Heart left ventricle (tissue), 16 donors: ENCODE results near the gene CTDP1. TPM values are rescaled to one million over a fixed set of nuclear protein-coding genes. Genes with fewer than 3 reads are reported as not detected.

ENCODE experiments used
- ATAC-seq, 4 donors: fragments of 200-7000 bp; cut with Tn5 transposase; one replicate each; pipeline ENCODE4 v1.9.1; 2020 to 2022; ENCODE audit warnings: moderate library complexity in 4 of 4, mild to moderate bottlenecking in 3 of 4, moderate number of reproducible peaks in 1 of 4
- DNase-seq, 5 donors: peaks; one replicate each; pipeline ENCODE4 v3.0.0-alpha.2; 2020
- H3K27ac ChIP-seq, 12 donors: fragments of 200-600 bp; sonication (generic) in 4 of 12; one replicate each; pipeline versions ENCODE4 v1.5.0 to v1.8.0; 2016 to 2022; ENCODE audit warnings: mild to moderate bottlenecking in 2 of 12
- H3K27me3 ChIP-seq, 9 donors: fragments of 200-600 bp; sonication (generic) in 2 of 9; one replicate each; pipeline versions ENCODE4 v1.5.1 to v1.8.0; 2016 to 2022; ENCODE audit warnings: mild to moderate bottlenecking in 3 of 9
- H3K36me3 ChIP-seq, 9 donors: fragments of 200-600 bp; sonication (generic) in 2 of 9; one replicate each; pipeline versions ENCODE4 v1.5.0 to v1.8.0; 2018 to 2022; ENCODE audit warnings: mild to moderate bottlenecking in 2 of 9
- H3K4me1 ChIP-seq, 12 donors: fragments of 200-600 bp; sonication (generic) in 4 of 12; one replicate each; pipeline versions ENCODE4 v1.5.0 to v1.8.0; 2016 to 2022; ENCODE audit warnings: mild to moderate bottlenecking in 3 of 12
- H3K4me3 ChIP-seq, 12 donors: fragments of 200-600 bp; sonication (generic) in 4 of 12; one replicate each; pipeline versions ENCODE4 v1.5.0 to v1.8.0; 2017 to 2022; ENCODE audit warnings: mild to moderate bottlenecking in 9 of 12, moderate library complexity in 4 of 12
- H3K9me3 ChIP-seq, 12 donors: fragments of 200-600 bp; sonication (generic) in 4 of 12; one replicate each; pipeline versions ENCODE4 v1.5.0 to v1.8.0; 2016 to 2022; ENCODE audit warnings: mild to moderate bottlenecking in 1 of 12
- CTCF ChIP-seq, 12 donors: fragments of 200-600 bp; sonication (generic) in 4 of 12; IDR thresholded peaks; one replicate each; pipeline versions ENCODE4 v1.5.0 to v1.8.0; 2018 to 2022; ENCODE audit warnings: antibody characterized with exemption in 12 of 12, mild to moderate bottlenecking in 5 of 12
- POLR2A ChIP-seq, 2 donors: fragments of 450-650 bp; IDR thresholded peaks; one replicate each; pipeline ENCODE4 v1.6.1; 2017; ENCODE audit warnings: antibody characterized with exemption in 2 of 2, mild to moderate bottlenecking in 2 of 2, moderate library complexity in 2 of 2
- WGBS, 4 donors: extraction: QIAGEN DNeasy Blood & Tissue Kit in 2 of 4; methylation state at CpG; one replicate each; pipeline versions ENCODE4 v1.1.5 to v1.1.7; 2013 to 2018; 5-methylcytosine and 5-hydroxymethylcytosine counted together
- intact Hi-C, 10 donors: fragments of 100-400 bp; cut with DNase I; formaldehyde crosslinking; loops; one replicate each; pipeline versions ENCODE4 v1.11.1 to v1.14.2; 2022
- polyA plus RNA-seq, 2 donors: library from polyadenylated mRNA; stranded (reverse); fragments of 200-250 nt; gene quantifications; one replicate each; pipeline ENCODE4 v1.2.3, GENCODE V29; 2013
- total RNA-seq, 9 donors: library from RNA; depleted of rRNA in 2 of 9; stranded (reverse); fragments of >200 nt in 2 of 9; fragmentation: NEBNext Ultra II Directional in 3 of 9; extraction: Animal tissue kit (Norgen Biotek cat#: 25700) in 3 of 9; gene quantifications; one replicate each; pipeline versions ENCODE4 v1.1.0 to v1.2.4, GENCODE V29; 2016 to 2023
- donor health status: ischemic (EF 13 %, LVEDD 7.1; RV severe dilation, severe dysfunction).
- donor health status: healthy with polysubstance abuse.
- donor health status: DM: no; HTN: yes; CAD: no.
- donor health status: DM: no; HTN: no; CAD: no.
- donor health status: ischemic (EF 25% LVEDD 6.9; RV normal size, moderate dysfunction).
- donor health status: ischemic (EF 25% LVEDD 5.7; RV mildly dilated, moderate dysfunction).
- donor health status: healthy.
- donor health status: DM: yes; HTN: yes; CAD: no.
- donor health status: ischemic (EF 35%, LVEDD 5.7; RV mildly dilated, moderate dysfunction).
- donor health status: nonischemic (EF 11% LVEDD 7.7; RV severe dilation, severe dysfunction).
- donor health status: DM: yes; HTN: yes; CAD: no.
- donor health status: PGD.
- donor health status: ischemic (EF 29% LVEDD 5.4; RV normal size, mild dysfunction).
- donor health status: nonischemic (EF 23%, LVEDD 6.1; RV moderate dilation, normal function).

Gene CTDP1
- total and polyA plus RNA-seq, 11 donors: 6.0 to 17.1 (median 10.3) TPM

- no peaks in the 10 kb centered on the region for H3K4me1 ChIP-seq
- peaks cover 0 to 14% (median 0%) of the 10 kb centered on the region in 12 donors for H3K9me3 ChIP-seq
- no peak for ATAC-seq
- H3K36me3 ChIP-seq: peaks cover 2 to 44% (median 27%) of the 10 kb centered on the region in 9 donors
- no peak overlapping the region for H3K27ac ChIP-seq
- intact Hi-C loops: no loop called here
- 89 to 95% (median 94%) methylated on average over 27 of the region's 27 CpGs for WGBS, 4 donors
- peak in 1 of 5 donors; percentile 21 for DNase-seq
- H3K4me3 ChIP-seq: no peak overlapping the region
- TF ChIP-seq POLR2A (IDR thresholded peaks at IDR 0.05): no peak
- no peaks in the 10 kb centered on the region for H3K27me3 ChIP-seq
These were observed 73.8 kb downstream of the CTDP1 start for GRCh38 chr18:79753391-79753851.

GRCh38 chr18:79754022-79754761, 74.6 kb downstream of the CTDP1 start:
- H3K27ac ChIP-seq: no peak overlapping the region
- H3K4me3 ChIP-seq: no peak overlapping the region
- peaks cover 2 to 41% (median 27%) of the 10 kb centered on the region in 9 donors for H3K36me3 ChIP-seq
- intact Hi-C loops: no loop called here
- H3K9me3 ChIP-seq: peaks cover 0 to 22% (median 6%) of the 10 kb centered on the region in 12 donors
- TF ChIP-seq POLR2A (IDR thresholded peaks at IDR 0.05): no peak
- TF ChIP-seq CTCF (IDR thresholded peaks at IDR 0.05): no peak
- no peaks in the 10 kb centered on the region for H3K27me3 ChIP-seq
- no peak for ATAC-seq
- H3K4me1 ChIP-seq: no peaks in the 10 kb centered on the region
- peak in 1 of 5 donors; percentile 6 for DNase-seq
- 92 to 97% (median 95%) methylated on average over 29 to 35 of the region's 35 CpGs for WGBS, 4 donors

- Histone ChIP-seq H3K4me1 (no peaks in the 10 kb centered on the region), H3K9me3 (peaks cover 0 to 29% (median 11%) of the 10 kb centered on the region in 12 donors), H3K4me3 (no peak overlapping the region), H3K27ac (no peak overlapping the region), H3K36me3 (peaks cover 2 to 36% (median 24%) of the 10 kb centered on the region in 9 donors), H3K27me3 (no peaks in the 10 kb centered on the region)
- ATAC-seq (no peak), DNase-seq (peak in 1 of 5 donors; percentile 17)
- TF ChIP-seq CTCF (IDR thresholded peaks at IDR 0.05) (no peak), POLR2A (IDR thresholded peaks at IDR 0.05) (no peak)
- 96 to 98% (median 97%) methylated on average over 20 to 27 of the region's 27 CpGs for WGBS, 4 donors
- intact Hi-C loops: no loop called here
These were observed 75.3 kb downstream of the CTDP1 start for GRCh38 chr18:79754831-79755351.

GRCh38 chr18:79755496-79756142, 76.0 kb downstream of the CTDP1 start:
- H3K4me3 ChIP-seq: no peak overlapping the region
- WGBS, 4 donors: 93 to 96% (median 95%) methylated on average over 25 to 31 of the region's 31 CpGs
- H3K9me3 ChIP-seq: peaks cover 0 to 35% (median 13%) of the 10 kb centered on the region in 12 donors
- H3K27me3 ChIP-seq: no peaks in the 10 kb centered on the region
- peaks cover 2 to 31% (median 24%) of the 10 kb centered on the region in 9 donors for H3K36me3 ChIP-seq
- H3K4me1 ChIP-seq: no peaks in the 10 kb centered on the region
- H3K27ac ChIP-seq: no peak overlapping the region
- ATAC-seq: peak in 1 of 4 donors; percentile 11
- DNase-seq: peak in 1 of 5 donors; percentile 22
- TF ChIP-seq CTCF (IDR thresholded peaks at IDR 0.05): no peak
- no peak for TF ChIP-seq POLR2A (IDR thresholded peaks at IDR 0.05)
- intact Hi-C loops: no loop called here
